Fibroblast of lung (primary cell): ENCODE data around the gene DOLPP1.

Experiments
- CTCF ChIP-seq, 2 donors: IDR thresholded peaks in 1 of 2; conservative IDR thresholded peaks in 1 of 2; 1 replicate in 1 of 2; 2 replicates in 1 of 2; pipeline ENCODE4 v1.5.1; 2011 to 2012; ENCODE audit warnings: low read length in 2 of 2, control low read depth in 1 of 2, inconsistent platforms in 1 of 2, low read depth in 1 of 2, mild to moderate bottlenecking in 1 of 2
- EZH2 ChIP-seq: IDR thresholded peaks from 2 replicates; pipeline ENCODE4 v1.5.1; 2012; ENCODE audit warnings: low read length, control low read depth, mild to moderate bottlenecking; ENCODE audit errors: missing control alignments

- TF ChIP-seq CTCF (conservative IDR thresholded peaks at IDR 0.05 in 1 of 2, IDR thresholded peaks at IDR 0.05 in 1 of 2; ENCODE audit: low read depth in 1 of 2, low read length in 2 of 2) (no peak), EZH2 (no peak)
These were observed 25.2 kb downstream of the DOLPP1 start for GRCh38 chr9:129105857-129106694.
